Suprapubic skin (tissue), 4 donors: Measurements from ENCODE around the gene SBDS.

Experiments
- POLR2A ChIP-seq, 2 donors: fragments of 450-650 bp; IDR thresholded peaks; one replicate each; pipeline ENCODE4 v1.6.1; 2017; ENCODE audit warnings: antibody characterized with exemption in 2 of 2, mild to moderate bottlenecking in 2 of 2, moderate library complexity in 2 of 2
- POLR2AphosphoS5 ChIP-seq, 3 donors: sonication (generic); formaldehyde crosslinking; IDR thresholded peaks; one replicate each; pipeline ENCODE4 v1.6.1; 2017; ENCODE audit warnings: antibody characterized with exemption in 3 of 3
- TF ChIP-seq, protein P1 (sequence below), 2 donors: fragments of 200-600 bp in 1 of 2; fragments of 450-650 bp in 1 of 2; sonication (generic) in 1 of 2; IDR thresholded peaks; one replicate each; pipeline ENCODE4 v1.5.1; 2016 to 2019; ENCODE audit warnings: antibody characterized with exemption in 2 of 2, mild to moderate bottlenecking in 1 of 2, moderate library complexity in 1 of 2

DNA sequence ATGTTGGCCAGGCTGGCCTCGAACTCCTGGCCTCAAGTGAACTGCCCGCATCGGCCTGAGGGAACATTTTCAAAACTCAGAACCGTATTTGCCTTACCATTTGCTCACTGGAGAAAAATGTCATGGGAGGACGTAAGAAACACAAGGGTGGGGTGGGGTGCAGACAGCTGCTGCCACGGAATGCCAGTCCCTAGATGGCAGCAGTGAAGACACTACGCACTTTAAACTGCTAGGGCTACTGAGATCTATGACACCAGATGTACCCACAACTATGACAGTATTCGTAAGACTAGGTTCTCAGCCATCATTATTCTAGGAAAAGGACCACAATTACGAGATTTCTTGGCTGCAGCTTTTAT, 716 bp downstream of the SBDS start:
- TF ChIP-seq, protein P1, sequence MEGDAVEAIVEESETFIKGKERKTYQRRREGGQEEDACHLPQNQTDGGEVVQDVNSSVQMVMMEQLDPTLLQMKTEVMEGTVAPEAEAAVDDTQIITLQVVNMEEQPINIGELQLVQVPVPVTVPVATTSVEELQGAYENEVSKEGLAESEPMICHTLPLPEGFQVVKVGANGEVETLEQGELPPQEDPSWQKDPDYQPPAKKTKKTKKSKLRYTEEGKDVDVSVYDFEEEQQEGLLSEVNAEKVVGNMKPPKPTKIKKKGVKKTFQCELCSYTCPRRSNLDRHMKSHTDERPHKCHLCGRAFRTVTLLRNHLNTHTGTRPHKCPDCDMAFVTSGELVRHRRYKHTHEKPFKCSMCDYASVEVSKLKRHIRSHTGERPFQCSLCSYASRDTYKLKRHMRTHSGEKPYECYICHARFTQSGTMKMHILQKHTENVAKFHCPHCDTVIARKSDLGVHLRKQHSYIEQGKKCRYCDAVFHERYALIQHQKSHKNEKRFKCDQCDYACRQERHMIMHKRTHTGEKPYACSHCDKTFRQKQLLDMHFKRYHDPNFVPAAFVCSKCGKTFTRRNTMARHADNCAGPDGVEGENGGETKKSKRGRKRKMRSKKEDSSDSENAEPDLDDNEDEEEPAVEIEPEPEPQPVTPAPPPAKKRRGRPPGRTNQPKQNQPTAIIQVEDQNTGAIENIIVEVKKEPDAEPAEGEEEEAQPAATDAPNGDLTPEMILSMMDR (IDR thresholded peaks at IDR 0.05), result peak in 1 of 2 donors; percentile 33
- TF ChIP-seq POLR2AphosphoS5 (IDR thresholded peaks at IDR 0.05) (peak in 2 of 3 donors; percentile 38 to 84), POLR2A (IDR thresholded peaks at IDR 0.05) (peak in 1 of 2 donors; percentile 69)
